SU-DHL-6 (cell line): Measurements from ENCODE around the gene S1PR3.

Source experiments
- H2AFZ ChIP-seq: fragments of 200-600 bp; sonication (generic); 2 replicates; pipeline ENCODE4 v1.6.1; 2014; ENCODE audit warnings: low read depth, mild to moderate bottlenecking, moderate library complexity, mixed read lengths, antibody characterized with exemption, low read length; ENCODE audit not compliant: severe bottlenecking
- H3F3A ChIP-seq: fragments of 200-600 bp; shearing (Covaris generic); 2 replicates; pipeline ENCODE4 v1.6.0; 2016; ENCODE audit warnings: antibody characterized with exemption, mild to moderate bottlenecking; ENCODE audit not compliant: insufficient read depth
- H3K27ac ChIP-seq: fragments of 200-600 bp; sonication (generic); 2 replicates; pipeline ENCODE4 v1.5.1; 2016; ENCODE audit warnings: low read depth, mild to moderate bottlenecking, low read length, moderate library complexity, mixed read lengths
- H3K27me3 ChIP-seq: fragments of 200-600 bp; sonication (generic), shearing (Covaris generic); 2 replicates; pipeline ENCODE4 v1.6.0; 2014; ENCODE audit warnings: mild to moderate bottlenecking, low read length
- H3K36me3 ChIP-seq: fragments of 200-600 bp; sonication (generic); 2 replicates; pipeline ENCODE4 v1.6.1; 2014; ENCODE audit warnings: mild to moderate bottlenecking, low read length, mixed read lengths
- H3K4me2 ChIP-seq: fragments of 300-600, 200-600 bp; shearing (Covaris generic), sonication (generic); 2 replicates; pipeline ENCODE4 v1.6.0; 2014; ENCODE audit warnings: low read length, low read depth, mild to moderate bottlenecking; ENCODE audit not compliant: poor library complexity, severe bottlenecking
- H3K4me3 ChIP-seq: fragments of 200-600 bp; sonication (generic); 2 replicates; pipeline ENCODE4 v1.5.1; 2014; ENCODE audit warnings: antibody characterized with exemption, low read length, mild to moderate bottlenecking, mixed read lengths; ENCODE audit not compliant: insufficient read depth, poor library complexity, severe bottlenecking
- H3K79me2 ChIP-seq: fragments of 200-600 bp; sonication (generic); 2 replicates; pipeline ENCODE4 v1.6.1; 2014; ENCODE audit warnings: mild to moderate bottlenecking, low read length, moderate library complexity; ENCODE audit not compliant: insufficient read depth
- H3K9ac ChIP-seq: fragments of 200-600 bp; sonication (generic); 2 replicates; pipeline ENCODE4 v1.7.0; 2014; ENCODE audit warnings: mild to moderate bottlenecking, low read length
- H3K9me2 ChIP-seq: fragments of 200-600 bp; sonication (generic); replicated peaks from 2 replicates; pipeline ENCODE4 v1.6.1; 2014; ENCODE audit warnings: low read length; ENCODE audit not compliant: insufficient read depth
- H3K9me3 ChIP-seq: fragments of 200-600 bp; sonication (generic); 2 replicates; pipeline ENCODE4 v1.6.1; 2014; ENCODE audit warnings: low read length, mixed read lengths; ENCODE audit not compliant: insufficient read depth
- H4K20me1 ChIP-seq: fragments of 200-600 bp; sonication (generic); 2 replicates; pipeline ENCODE4 v1.6.1; 2014; ENCODE audit warnings: low read depth, mild to moderate bottlenecking, antibody characterized with exemption, low read length, moderate library complexity, mixed read lengths
- EZH2phosphoT487 ChIP-seq: fragments of 200-600 bp; sonication (generic), shearing (Covaris generic); conservative IDR thresholded peaks from 2 replicates; pipeline ENCODE4 v1.6.1; 2018; ENCODE audit warnings: mild to moderate bottlenecking, antibody characterized with exemption, low read length, moderate library complexity, mixed read lengths
- TF ChIP-seq, protein P1 (sequence below): fragments of 200-600 bp; sonication (generic); IDR thresholded peaks from one replicate; pipeline ENCODE4 v1.5.1; 2017; ENCODE audit warnings: antibody characterized with exemption, mild to moderate bottlenecking, low read length, moderate library complexity; ENCODE audit not compliant: insufficient read depth, poor library complexity, severe bottlenecking

Gene S1PR3

GRCh38 chr9:88968799-88969198 is 22.5 kb upstream of the S1PR3 start:
- Histone ChIP-seq H3K79me2 (no peaks in the 10 kb centered on the region), H3K9ac (no peak overlapping the region), H2AFZ (no peak overlapping the region), H4K20me1 (no peaks in the 10 kb centered on the region), H3K4me2 (no peak overlapping the region), H3K27me3 (no peaks in the 10 kb centered on the region), H3F3A (no peaks in the 10 kb centered on the region), H3K9me2 (no peaks in the 10 kb centered on the region), H3K36me3 (no peaks in the 10 kb centered on the region), H3K4me3 (no peak overlapping the region), H3K27ac (no peak overlapping the region), H3K9me3 (no peaks in the 10 kb centered on the region)
- TF ChIP-seq EZH2phosphoT487 = no peak
- TF ChIP-seq, protein P1, sequence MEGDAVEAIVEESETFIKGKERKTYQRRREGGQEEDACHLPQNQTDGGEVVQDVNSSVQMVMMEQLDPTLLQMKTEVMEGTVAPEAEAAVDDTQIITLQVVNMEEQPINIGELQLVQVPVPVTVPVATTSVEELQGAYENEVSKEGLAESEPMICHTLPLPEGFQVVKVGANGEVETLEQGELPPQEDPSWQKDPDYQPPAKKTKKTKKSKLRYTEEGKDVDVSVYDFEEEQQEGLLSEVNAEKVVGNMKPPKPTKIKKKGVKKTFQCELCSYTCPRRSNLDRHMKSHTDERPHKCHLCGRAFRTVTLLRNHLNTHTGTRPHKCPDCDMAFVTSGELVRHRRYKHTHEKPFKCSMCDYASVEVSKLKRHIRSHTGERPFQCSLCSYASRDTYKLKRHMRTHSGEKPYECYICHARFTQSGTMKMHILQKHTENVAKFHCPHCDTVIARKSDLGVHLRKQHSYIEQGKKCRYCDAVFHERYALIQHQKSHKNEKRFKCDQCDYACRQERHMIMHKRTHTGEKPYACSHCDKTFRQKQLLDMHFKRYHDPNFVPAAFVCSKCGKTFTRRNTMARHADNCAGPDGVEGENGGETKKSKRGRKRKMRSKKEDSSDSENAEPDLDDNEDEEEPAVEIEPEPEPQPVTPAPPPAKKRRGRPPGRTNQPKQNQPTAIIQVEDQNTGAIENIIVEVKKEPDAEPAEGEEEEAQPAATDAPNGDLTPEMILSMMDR = no peak

DNA sequence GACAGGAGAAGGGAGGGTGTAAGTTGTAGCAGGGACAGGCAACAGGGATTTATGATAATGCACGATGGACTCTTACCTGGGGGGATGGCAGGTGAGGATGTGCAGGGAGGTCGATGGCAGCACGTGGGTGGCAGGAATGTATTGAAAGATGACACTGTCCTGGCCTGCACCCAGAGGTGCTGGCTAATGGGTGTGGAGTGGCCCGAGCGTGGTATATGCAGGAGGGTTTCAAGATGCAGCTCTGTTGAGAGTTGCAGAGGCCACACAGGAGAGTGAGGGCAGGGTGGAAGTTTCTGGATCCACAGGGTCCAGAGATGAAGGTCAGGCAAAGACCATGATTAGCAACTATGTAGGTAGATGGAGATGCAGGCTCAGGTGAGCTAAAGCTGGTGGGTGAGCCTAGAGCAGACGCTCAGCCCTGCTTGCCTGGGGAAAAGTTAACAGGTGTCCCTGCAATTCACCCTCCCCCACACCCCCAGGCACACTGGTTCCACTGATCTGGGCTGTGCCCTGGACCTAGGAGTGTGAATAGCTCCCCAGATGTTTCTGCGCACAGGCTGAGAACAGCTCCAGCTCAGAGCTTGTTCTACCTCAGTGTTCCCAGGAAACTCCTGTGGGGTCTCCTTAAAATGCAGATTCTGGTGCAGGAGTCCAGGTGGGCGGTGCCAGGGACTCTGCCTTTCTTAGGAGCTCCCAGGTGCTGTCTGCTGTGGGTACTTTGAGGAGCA is 21.5 kb upstream of the S1PR3 start:
- no peak overlapping the region for H2AFZ ChIP-seq
- H3K79me2 ChIP-seq = no peaks in the 10 kb centered on the region
- H3F3A ChIP-seq = no peaks in the 10 kb centered on the region
- H3K36me3 ChIP-seq = no peaks in the 10 kb centered on the region
- no peaks in the 10 kb centered on the region for H3K27me3 ChIP-seq
- no peaks in the 10 kb centered on the region for H3K9me3 ChIP-seq
- no peak overlapping the region for H3K27ac ChIP-seq
- no peak overlapping the region for H3K4me3 ChIP-seq
- no peak overlapping the region for H3K4me2 ChIP-seq
- no peak overlapping the region for H3K9ac ChIP-seq
- no peaks in the 10 kb centered on the region for H4K20me1 ChIP-seq
- TF ChIP-seq EZH2phosphoT487 = no peak
- TF ChIP-seq, protein P1 = no peak
- H3K9me2 ChIP-seq = no peaks in the 10 kb centered on the region

DNA sequence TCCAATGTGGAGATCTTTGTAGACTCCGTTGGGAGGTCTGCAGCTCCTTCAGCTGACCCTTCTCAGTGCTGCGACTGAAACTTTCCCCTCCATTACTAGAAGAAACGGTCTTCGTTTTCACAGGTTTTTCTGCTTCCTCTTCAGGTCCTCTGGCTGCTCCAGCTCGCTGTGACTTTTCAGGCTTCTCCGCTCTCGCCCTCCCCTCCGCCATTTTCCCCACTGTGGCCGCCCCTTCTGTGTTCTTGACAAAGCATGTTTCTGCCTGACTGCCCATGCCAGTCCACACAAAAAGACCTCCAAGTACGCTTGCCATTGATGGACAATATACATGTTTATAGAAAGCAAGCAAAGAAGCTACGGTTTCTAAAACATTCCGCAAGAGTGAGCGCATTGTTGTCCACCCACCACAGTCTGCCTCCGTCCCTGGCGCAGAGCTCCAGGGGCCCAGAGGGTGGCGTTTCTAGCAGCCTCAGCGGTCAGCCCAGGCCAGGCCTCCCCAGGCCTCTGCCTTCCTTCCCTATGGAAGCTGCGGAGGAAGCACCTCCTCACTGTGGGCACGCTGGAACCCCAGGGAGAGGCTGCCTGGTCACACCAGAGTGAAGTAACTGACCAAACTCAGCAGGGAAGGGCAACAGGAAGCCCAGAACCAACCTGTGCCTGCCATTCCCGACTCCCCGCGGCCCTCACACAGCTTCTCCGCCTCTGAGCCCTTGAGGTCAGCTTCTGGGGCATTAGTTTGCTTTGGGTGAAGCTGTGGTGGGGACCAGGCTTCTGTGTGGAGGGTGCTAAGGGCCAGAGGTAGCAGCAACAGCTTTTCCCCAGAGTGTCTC is 19.9 kb upstream of the S1PR3 start:
- no peaks in the 10 kb centered on the region for H3K27me3 ChIP-seq
- no peak overlapping the region for H3K27ac ChIP-seq
- H3K36me3 ChIP-seq = no peaks in the 10 kb centered on the region
- H3F3A ChIP-seq = no peaks in the 10 kb centered on the region
- H3K9me2 ChIP-seq = no peaks in the 10 kb centered on the region
- H3K9ac ChIP-seq = no peak overlapping the region
- no peak overlapping the region for H3K4me3 ChIP-seq
- H3K4me2 ChIP-seq = no peak overlapping the region
- TF ChIP-seq, protein P1 = no peak
- no peak for TF ChIP-seq EZH2phosphoT487
- H4K20me1 ChIP-seq = no peaks in the 10 kb centered on the region
- no peak overlapping the region for H2AFZ ChIP-seq
- no peaks in the 10 kb centered on the region for H3K9me3 ChIP-seq
- H3K79me2 ChIP-seq = no peaks in the 10 kb centered on the region
